Activated naive CD8-positive, alpha-beta T cell treated with anti-CD3 and anti-CD28 coated beads, Interleukin-2, amount 10 ng/mL, durations not matched to agents 7 days and 5 days (primary cell): Measurements from ENCODE around the gene PCDH12. TPM values are rescaled to one million over a fixed set of nuclear protein-coding genes. Genes with fewer than 3 reads are reported as not detected.

Experiments
- ATAC-seq: fragments of 150-1000 bp; cut with Tn5 transposase; one replicate; pipeline ENCODE4 v1.10.0; 2021; ENCODE audit warnings: low read depth, moderate library complexity
- POLR2A ChIA-PET: fragments of 350-600 bp; sonication (Branson Sonifier 250); formaldehyde crosslinking; loops from one replicate; lab custom pipeline; 2021; ENCODE audit warnings: antibody characterized with exemption; lab: Charles Lee
- DNase-seq: peaks from one replicate; pipeline ENCODE4 v3.0.0; 2021
- H3K27ac Mint-ChIP-seq: one replicate; pipeline ENCODE4 v1.8.0; 2022; ENCODE audit warnings: mild to moderate bottlenecking, mixed read lengths
- H3K27me3 Mint-ChIP-seq: one replicate; pipeline ENCODE4 v1.8.0; 2022; ENCODE audit warnings: mild to moderate bottlenecking, moderate library complexity, mixed read lengths
- H3K36me3 Mint-ChIP-seq: one replicate; pipeline ENCODE4 v1.8.0; 2021; ENCODE audit warnings: mild to moderate bottlenecking, mixed read lengths
- H3K4me1 Mint-ChIP-seq: one replicate; pipeline ENCODE4 v1.8.0; 2021; ENCODE audit warnings: mixed read lengths
- H3K4me3 Mint-ChIP-seq: one replicate; pipeline ENCODE4 v1.8.0; 2022; ENCODE audit warnings: mild to moderate bottlenecking, moderate library complexity, mixed read lengths
- H3K9me3 Mint-ChIP-seq: one replicate; pipeline ENCODE4 v1.8.0; 2021; ENCODE audit warnings: mixed read lengths
- total RNA-seq, 2 experiments: library from RNA; stranded (reverse); gene quantifications; one replicate each; pipeline ENCODE4 v1.2.3, GENCODE V29; 2021

The PCDH12 gene
- total RNA-seq, 2 experiments from 2014 or later, result 0.09 to 0.14 TPM

GRCh38 chr5:141960449-141961323 is 2.7 kb upstream of the PCDH12 start:
- Mint-ChIP-seq H3K27ac (peak overlapping the region; percentile 81), H3K36me3 (no peaks in the 10 kb centered on the region), H3K27me3 (no peaks in the 10 kb centered on the region), H3K4me3 (peak overlapping the region; percentile 51), H3K4me1 (peaks cover 37% of the 10 kb centered on the region), H3K9me3 (no peaks in the 10 kb centered on the region)
- ATAC-seq (peak; percentile 87), DNase-seq (peak; percentile 87)
- POLR2A ChIA-PET, result interaction anchor here (0.5 to 3.3 kb wide), 15 partner anchors 9 to 324 kb away, joined by 3 to 52 read pairs (median 4); partner anchors contain the start of genes DELE1, HDAC3, RELL2 and RNF14

GRCh38 chr5:141960018-141960417 is 2.0 kb upstream of the PCDH12 start:
- H3K4me1 Mint-ChIP-seq, result peaks cover 34% of the 10 kb centered on the region
- H3K4me3 Mint-ChIP-seq, result no peak overlapping the region
- peak; percentile 49 for DNase-seq
- ATAC-seq, result no peak
- no peaks in the 10 kb centered on the region for H3K36me3 Mint-ChIP-seq
- no peaks in the 10 kb centered on the region for H3K27me3 Mint-ChIP-seq
- no peaks in the 10 kb centered on the region for H3K9me3 Mint-ChIP-seq
- POLR2A ChIA-PET, result interaction anchor here (0.6 to 3.3 kb wide), 10 partner anchors 10 to 323 kb away, joined by 3 to 52 read pairs (median 5); partner anchors contain the start of genes DELE1, HDAC3, RELL2 and RNF14
- peak overlapping the region; percentile 68 for H3K27ac Mint-ChIP-seq

DNA sequence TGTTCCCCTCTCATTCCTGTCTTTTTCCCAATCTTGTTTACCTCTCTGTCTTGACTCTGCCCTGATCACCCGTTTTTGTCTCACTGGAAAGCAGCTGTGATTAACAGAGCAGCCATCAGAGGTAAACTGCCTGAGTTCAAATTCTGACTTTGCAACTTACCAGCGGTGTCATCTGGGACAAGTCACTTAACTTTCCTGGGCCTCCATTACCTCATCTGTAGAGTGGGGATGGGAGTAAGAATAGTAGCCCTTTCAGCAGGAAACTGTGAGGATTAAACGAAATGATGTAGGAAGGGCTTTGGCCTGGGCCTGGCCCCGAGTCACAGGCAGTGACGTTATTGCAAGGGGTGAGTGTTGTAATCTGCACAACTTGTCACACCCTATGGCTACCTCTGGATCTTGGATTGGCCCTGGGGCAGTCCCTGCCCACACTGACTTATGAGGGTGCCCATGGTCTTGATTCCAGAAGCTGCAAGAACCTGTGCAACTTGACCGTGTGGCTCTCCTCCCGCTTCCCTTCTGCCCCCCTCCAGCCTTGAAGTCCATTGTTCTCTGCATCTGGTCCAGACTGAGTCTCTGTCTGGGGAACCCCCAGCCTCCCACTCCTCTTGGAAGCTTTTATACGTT is 657 bp upstream of the PCDH12 start:
- no peaks in the 10 kb centered on the region for H3K9me3 Mint-ChIP-seq
- H3K27me3 Mint-ChIP-seq, result no peaks in the 10 kb centered on the region
- POLR2A ChIA-PET, result interaction anchor here (1.0 to 3.1 kb wide), 10 partner anchors 11 to 308 kb away, joined by 3 to 52 read pairs (median 4); partner anchors contain the start of genes DELE1, FCHSD1 and RNF14
- H3K36me3 Mint-ChIP-seq, result no peaks in the 10 kb centered on the region
- H3K27ac Mint-ChIP-seq, result peak overlapping the region; percentile 94
- peak overlapping the region; percentile 87 for H3K4me3 Mint-ChIP-seq
- peaks cover 41% of the 10 kb centered on the region for H3K4me1 Mint-ChIP-seq
- ATAC-seq (no peak), DNase-seq (no peak)

GRCh38 chr5:141957367-141957996 is 520 bp downstream of the PCDH12 start:
- peak overlapping the region; percentile 94 for H3K27ac Mint-ChIP-seq
- H3K27me3 Mint-ChIP-seq, result no peaks in the 10 kb centered on the region
- ATAC-seq (no peak), DNase-seq (no peak)
- no peaks in the 10 kb centered on the region for H3K36me3 Mint-ChIP-seq
- H3K4me1 Mint-ChIP-seq, result peaks cover 41% of the 10 kb centered on the region
- peak overlapping the region; percentile 87 for H3K4me3 Mint-ChIP-seq
- POLR2A ChIA-PET, result interaction anchor here (0.6 to 2.9 kb wide), 9 partner anchors 12 to 274 kb away, joined by 3 to 24 read pairs (median 3); partner anchors contain the start of genes DELE1 and RNF14
- H3K9me3 Mint-ChIP-seq, result no peaks in the 10 kb centered on the region

- H3K4me3 Mint-ChIP-seq, result no peak overlapping the region
- ATAC-seq, result no peak
Observed at GRCh38 chr5:141954194-141954593, 3.8 kb downstream of the PCDH12 start.

GRCh38 chr5:141952020-141952419 is 6.0 kb downstream of the PCDH12 start:
- Mint-ChIP-seq H3K27ac (no peak overlapping the region), H3K36me3 (no peaks in the 10 kb centered on the region), H3K9me3 (no peaks in the 10 kb centered on the region), H3K4me3 (no peak overlapping the region), H3K4me1 (peaks cover 23% of the 10 kb centered on the region), H3K27me3 (no peaks in the 10 kb centered on the region)
- POLR2A ChIA-PET, result no interaction called here
- ATAC-seq, result no peak
- no peak for DNase-seq

More at GRCh38 chr5:141954194-141954593, 3.8 kb downstream of the PCDH12 start:
- no peak for DNase-seq
- Mint-ChIP-seq H3K36me3 (no peaks in the 10 kb centered on the region), H3K9me3 (no peaks in the 10 kb centered on the region), H3K4me1 (peaks cover 35% of the 10 kb centered on the region), H3K27me3 (no peaks in the 10 kb centered on the region), H3K27ac (no peak overlapping the region)
- POLR2A ChIA-PET, result interaction anchor here (1.7 kb wide), 1 partner anchor 31 kb away, joined by 4 read pairs; the partner anchor contains the start of gene DELE1

- Mint-ChIP-seq H3K27ac (no peak overlapping the region), H3K4me3 (peak overlapping the region; percentile 42), H3K36me3 (no peaks in the 10 kb centered on the region)
Observed at GRCh38 chr5:141951332-141951781, 6.6 kb downstream of the PCDH12 start.

DNA sequence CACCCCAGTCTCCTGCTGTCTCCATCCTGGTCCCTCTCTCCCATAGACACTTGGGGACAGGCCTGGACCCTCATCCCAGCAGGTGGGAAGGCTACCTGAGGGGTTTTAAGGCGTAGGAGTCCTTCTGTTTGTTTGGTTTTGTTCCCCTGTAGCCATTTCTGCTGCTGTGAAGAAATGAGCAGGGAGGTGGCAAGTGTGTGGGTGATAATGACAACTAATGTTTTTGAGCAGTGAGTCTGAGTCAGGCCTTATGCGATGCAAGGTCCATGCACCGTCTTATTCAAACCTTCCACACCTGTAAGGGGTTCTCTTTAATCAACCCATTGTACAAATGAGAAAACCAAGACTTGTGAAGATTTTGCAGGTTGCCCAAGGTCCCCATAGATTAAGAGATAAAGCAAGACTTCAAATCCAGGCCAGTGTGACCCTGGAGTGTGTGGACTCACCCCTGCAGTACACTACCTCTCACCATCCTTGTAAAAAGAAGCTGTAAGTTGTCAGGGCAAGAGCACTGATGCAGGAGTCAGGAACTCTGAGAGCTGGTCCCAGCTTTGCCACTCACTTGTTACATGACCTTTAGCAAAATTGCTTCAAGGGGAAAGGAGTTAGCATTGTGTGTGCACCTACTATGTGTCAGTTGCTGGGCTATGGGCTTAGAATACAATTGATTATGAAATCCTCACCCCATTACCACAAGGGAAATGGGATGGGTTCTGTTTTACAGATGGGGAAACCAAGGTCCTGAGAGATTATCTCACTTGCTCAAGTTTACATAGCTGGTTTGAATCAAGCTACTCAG is 7.6 kb downstream of the PCDH12 start:
- H3K27ac Mint-ChIP-seq, result no peak overlapping the region
- ATAC-seq (no peak), DNase-seq (no peak)
- H3K4me3 Mint-ChIP-seq, result no peak overlapping the region
- peaks cover 23% of the 10 kb centered on the region for H3K4me1 Mint-ChIP-seq
- H3K36me3 Mint-ChIP-seq, result no peaks in the 10 kb centered on the region
- POLR2A ChIA-PET, result no interaction called here
- H3K9me3 Mint-ChIP-seq, result no peaks in the 10 kb centered on the region
- no peaks in the 10 kb centered on the region for H3K27me3 Mint-ChIP-seq

More at GRCh38 chr5:141951332-141951781, 6.6 kb downstream of the PCDH12 start:
- POLR2A ChIA-PET, result no interaction called here
- Mint-ChIP-seq H3K9me3 (no peaks in the 10 kb centered on the region), H3K27me3 (no peaks in the 10 kb centered on the region), H3K4me1 (peaks cover 23% of the 10 kb centered on the region)
- ATAC-seq (peak; percentile 76), DNase-seq (peak; percentile 47)

- Mint-ChIP-seq H3K36me3 (no peaks in the 10 kb centered on the region), H3K27me3 (peaks cover 2% of the 10 kb centered on the region), H3K27ac (no peak overlapping the region), H3K4me3 (no peak overlapping the region), H3K9me3 (no peaks in the 10 kb centered on the region), H3K4me1 (peaks cover 24% of the 10 kb centered on the region)
- ATAC-seq (no peak), DNase-seq (no peak)
- POLR2A ChIA-PET, result interaction anchor here (0.7 kb wide), 1 partner anchor 19 kb away, joined by 3 read pairs; no protein-coding TSS in a partner anchor
Observed at GRCh38 chr5:141949511-141949910, 8.5 kb downstream of the PCDH12 start.

- H3K4me1 Mint-ChIP-seq, result peaks cover 18% of the 10 kb centered on the region
- no peak overlapping the region for H3K27ac Mint-ChIP-seq
- DNase-seq (no peak), ATAC-seq (no peak)
- no peak overlapping the region for H3K4me3 Mint-ChIP-seq
- peaks cover 2% of the 10 kb centered on the region for H3K27me3 Mint-ChIP-seq
- H3K36me3 Mint-ChIP-seq, result no peaks in the 10 kb centered on the region
- H3K9me3 Mint-ChIP-seq, result no peaks in the 10 kb centered on the region
- POLR2A ChIA-PET, result interaction anchor here (0.7 kb wide), 1 partner anchor 19 kb away, joined by 3 read pairs; no protein-coding TSS in a partner anchor
Observed at GRCh38 chr5:141948812-141949211, 9.2 kb downstream of the PCDH12 start.

GRCh38 chr5:141947316-141947715 is 10.7 kb downstream of the PCDH12 start:
- no peaks in the 10 kb centered on the region for H3K9me3 Mint-ChIP-seq
- ATAC-seq (no peak), DNase-seq (no peak)
- H3K4me3 Mint-ChIP-seq, result no peak overlapping the region
- H3K27me3 Mint-ChIP-seq, result peaks cover 2% of the 10 kb centered on the region
- POLR2A ChIA-PET, result interaction anchor here (1.0 kb wide), 1 partner anchor 22 kb away, joined by 3 read pairs; the partner anchor contains the start of gene RNF14
- no peak overlapping the region for H3K27ac Mint-ChIP-seq
- no peaks in the 10 kb centered on the region for H3K36me3 Mint-ChIP-seq
- peaks cover 16% of the 10 kb centered on the region for H3K4me1 Mint-ChIP-seq

GRCh38 chr5:141945511-141946051 is 12.4 kb downstream of the PCDH12 start:
- DNase-seq, result no peak
- Mint-ChIP-seq H3K36me3 (peaks cover 2% of the 10 kb centered on the region), H3K27me3 (peaks cover 2% of the 10 kb centered on the region), H3K27ac (no peak overlapping the region), H3K9me3 (no peaks in the 10 kb centered on the region), H3K4me1 (peaks cover 7% of the 10 kb centered on the region), H3K4me3 (no peak overlapping the region)
- POLR2A ChIA-PET, result interaction anchor here (1.7 kb wide), 1 partner anchor 13 kb away, joined by 5 read pairs; the partner anchor contains the start of gene PCDH12
- ATAC-seq, result no peak
